Naive thymus-derived CD4-positive, alpha-beta T cell (primary cell): ENCODE results near the gene DZIP1L. TPM values are rescaled to one million over a fixed set of nuclear protein-coding genes. Genes with fewer than 3 reads are reported as not detected.

Experiments used
- ATAC-seq: fragments of 150-1000 bp; cut with Tn5 transposase; 2 replicates; pipeline ENCODE4 v1.10.0; 2021; ENCODE audit warnings: mild to moderate bottlenecking, moderate library complexity
- CTCF ChIA-PET: fragments of 350-600 bp; sonication (Branson Sonifier 250); formaldehyde crosslinking; loops from one replicate; lab custom pipeline; 2021; ENCODE audit warnings: antibody characterized with exemption; lab: Charles Lee
- POLR2A ChIA-PET: fragments of 350-600 bp; sonication (Branson Sonifier 250); formaldehyde crosslinking; loops from one replicate; lab custom pipeline; 2021; ENCODE audit warnings: antibody characterized with exemption, inconsistent platforms; lab: Charles Lee
- DNase-seq, 9 donors: peaks; one replicate each; pipeline versions ENCODE4 v3.0.0 to v3.0.0-alpha.2; 2020 to 2022; ENCODE audit warnings: mixed read lengths in 1 of 9
- H3K27ac ChIP-seq: one replicate; pipeline ENCODE4 v1.7.0; 2013; ENCODE audit warnings: mild to moderate bottlenecking, low read depth, low read length, moderate library complexity
- H3K27me3 ChIP-seq, 2 donors: one replicate each; pipeline ENCODE4 v1.7.0; 2013; ENCODE audit warnings: low read length in 2 of 2, mild to moderate bottlenecking in 2 of 2, moderate library complexity in 2 of 2; ENCODE audit not compliant: control insufficient read depth in 2 of 2, insufficient read depth in 2 of 2
- H3K36me3 ChIP-seq, 3 experiments: 1 replicate in 2 of 3; 2 replicates in 1 of 3; pipeline ENCODE4 v1.7.0; 2013; ENCODE audit warnings: low read length in 3 of 3, mild to moderate bottlenecking in 3 of 3, moderate library complexity in 1 of 3; ENCODE audit not compliant: insufficient read depth in 3 of 3, control insufficient read depth in 2 of 3
- H3K4me1 ChIP-seq, 2 donors: one replicate each; pipeline ENCODE4 v1.7.0; 2013; ENCODE audit warnings: low read length in 2 of 2, mild to moderate bottlenecking in 2 of 2, moderate library complexity in 1 of 2; ENCODE audit not compliant: control insufficient read depth in 2 of 2, insufficient read depth in 2 of 2
- H3K4me3 ChIP-seq: 2 replicates; pipeline ENCODE4 v1.7.0; 2013; ENCODE audit warnings: mild to moderate bottlenecking, low read length
- H3K9me3 ChIP-seq, 3 experiments: 1 replicate in 2 of 3; 2 replicates in 1 of 3; pipeline ENCODE4 v1.7.0; 2013; ENCODE audit warnings: low read length in 3 of 3; ENCODE audit not compliant: control insufficient read depth in 2 of 3
- H3K27ac Mint-ChIP-seq, 9 donors: one replicate each; pipeline ENCODE4 v1.8.0; 2020 to 2022; ENCODE audit warnings: mixed read lengths in 9 of 9, mild to moderate bottlenecking in 8 of 9, moderate library complexity in 5 of 9, inconsistent platforms in 2 of 9
- H3K27me3 Mint-ChIP-seq, 5 donors: one replicate each; pipeline ENCODE4 v1.8.0; 2021 to 2022; ENCODE audit warnings: mixed read lengths in 5 of 5, mild to moderate bottlenecking in 1 of 5
- H3K36me3 Mint-ChIP-seq, 5 donors: one replicate each; pipeline ENCODE4 v1.8.0; 2020 to 2022; ENCODE audit warnings: mixed read lengths in 5 of 5, mild to moderate bottlenecking in 3 of 5, inconsistent platforms in 1 of 5
- H3K4me1 Mint-ChIP-seq, 7 donors: one replicate each; pipeline ENCODE4 v1.8.0; 2020 to 2022; ENCODE audit warnings: mixed read lengths in 7 of 7, mild to moderate bottlenecking in 3 of 7, inconsistent platforms in 1 of 7
- H3K4me3 Mint-ChIP-seq, 10 donors: one replicate each; pipeline ENCODE4 v1.8.0; 2020 to 2022; ENCODE audit warnings: mild to moderate bottlenecking in 10 of 10, mixed read lengths in 10 of 10, moderate library complexity in 6 of 10, inconsistent platforms in 2 of 10
- H3K9me3 Mint-ChIP-seq, 11 donors: one replicate each; pipeline ENCODE4 v1.8.0; 2020 to 2022; ENCODE audit warnings: mixed read lengths in 11 of 11, mild to moderate bottlenecking in 4 of 11, inconsistent platforms in 1 of 11, moderate library complexity in 1 of 11
- intact Hi-C, 2 donors: fragments of 100-400 bp; cut with micrococcal nuclease; formaldehyde crosslinking; loops; one replicate each; pipeline ENCODE4 v1.15.1; 2023
- polyA plus RNA-seq, 2 donors: library from polyadenylated mRNA; unstranded; fragments of 300-500 nt; fragmentation: Illumina TruSeq; gene quantifications; one replicate each; pipeline ENCODE4 v1.2.3, GENCODE V29; 2021
- total RNA-seq, 6 experiments: library from RNA in 5 of 6; stranded (reverse) in 5 of 6; gene quantifications; 1 replicate in 5 of 6; 2 replicates in 1 of 6; pipeline ENCODE4 v1.2.3 and lab custom pipeline; 2021 to 2026

Gene DZIP1L
- total and polyA plus RNA-seq, 7 experiments from 2014 or later: 0.15 TPM; not detected in 6

DNA sequence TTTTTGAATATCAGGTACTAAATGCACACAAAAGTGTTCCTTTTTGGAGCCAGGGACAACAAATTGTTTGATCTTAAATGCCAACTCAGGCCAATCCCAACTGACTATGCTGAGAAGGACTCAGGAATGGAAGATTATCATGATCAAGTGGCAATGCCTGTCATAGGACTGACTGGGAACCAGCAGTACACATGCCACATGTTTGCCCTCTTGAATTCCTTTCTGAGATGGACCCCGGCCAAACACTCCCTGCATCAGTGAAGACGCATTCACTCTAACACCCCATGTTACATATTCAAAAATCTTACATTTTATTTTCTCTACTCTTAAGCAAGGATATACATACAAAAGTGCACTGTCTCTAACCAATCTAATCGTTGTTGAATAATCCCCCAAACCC lies 69.3 kb downstream of the DZIP1L start:
- no peak overlapping the region for H3K4me3 ChIP-seq
- Mint-ChIP-seq H3K4me3 (no peak overlapping the region), H3K9me3 (peaks cover 0 to 3% (median 0%) of the 10 kb centered on the region in 11 donors), H3K27ac (no peak overlapping the region), H3K4me1 (no peaks in the 10 kb centered on the region), H3K27me3 (peaks cover 12 to 49% (median 19%) of the 10 kb centered on the region in 5 donors), H3K36me3 (no peaks in the 10 kb centered on the region)
- ChIA-PET CTCF (no interaction called here), POLR2A (no interaction called here)
- H3K27ac ChIP-seq: no peak overlapping the region
- no peaks in the 10 kb centered on the region for H3K9me3 ChIP-seq
- ATAC-seq: no peak
- no peak for DNase-seq
- H3K36me3 ChIP-seq: no peaks in the 10 kb centered on the region
- intact Hi-C loops: no loop called here
- H3K27me3 ChIP-seq: no peaks in the 10 kb centered on the region
- no peaks in the 10 kb centered on the region for H3K4me1 ChIP-seq

DNA sequence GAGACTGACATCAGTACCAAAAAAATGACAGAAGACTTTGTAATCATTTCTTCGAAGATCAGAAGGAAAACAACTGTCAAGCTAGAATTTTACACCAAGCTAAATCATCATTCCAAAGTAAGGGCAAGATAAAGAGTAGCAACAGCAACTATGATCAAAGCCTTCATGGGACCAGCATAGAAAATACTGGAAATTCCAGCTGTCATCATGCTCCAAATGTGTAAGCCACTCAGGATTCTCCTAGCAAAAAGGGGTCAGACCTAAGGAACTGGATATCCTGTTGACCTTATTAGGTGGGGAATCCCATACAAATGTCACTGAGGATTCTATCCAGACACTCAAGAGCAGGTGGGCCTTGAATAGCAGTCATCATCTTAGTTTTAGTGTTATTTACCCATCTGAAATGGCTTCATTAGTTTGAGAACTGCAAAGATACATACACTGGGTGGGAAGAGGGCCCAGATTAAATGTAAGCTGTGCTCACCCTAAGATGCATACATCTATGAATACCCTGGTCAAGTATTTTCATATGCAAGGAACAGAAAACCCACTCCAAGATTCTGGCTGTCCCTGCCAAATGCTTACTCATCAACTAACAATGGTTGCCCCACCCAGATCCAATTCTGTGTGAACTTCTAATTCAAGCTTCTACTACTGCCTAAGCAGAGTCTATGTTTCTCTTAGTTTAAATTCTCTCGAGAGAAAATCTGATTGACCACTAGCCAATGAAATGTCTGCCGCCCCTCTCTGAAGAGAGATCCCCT lies 72.0 kb downstream of the DZIP1L start:
- no peaks in the 10 kb centered on the region for H3K27me3 ChIP-seq
- intact Hi-C loops: no loop called here
- Mint-ChIP-seq H3K4me3 (no peak overlapping the region), H3K36me3 (no peaks in the 10 kb centered on the region), H3K27me3 (peaks cover 10 to 62% (median 21%) of the 10 kb centered on the region in 5 donors), H3K27ac (no peak overlapping the region), H3K4me1 (no peaks in the 10 kb centered on the region), H3K9me3 (peaks cover 0 to 3% (median 0%) of the 10 kb centered on the region in 11 donors)
- POLR2A ChIA-PET: no interaction called here
- DNase-seq (no peak), ATAC-seq (no peak)
- no peaks in the 10 kb centered on the region for H3K36me3 ChIP-seq
- no peak overlapping the region for H3K4me3 ChIP-seq
- CTCF ChIA-PET: interaction anchor here (1.0 kb wide), 1 partner anchor 11 kb away, joined by 3 read pairs; no protein-coding TSS in a partner anchor
- H3K9me3 ChIP-seq: no peaks in the 10 kb centered on the region
- H3K4me1 ChIP-seq: no peaks in the 10 kb centered on the region
- no peak overlapping the region for H3K27ac ChIP-seq

DNA sequence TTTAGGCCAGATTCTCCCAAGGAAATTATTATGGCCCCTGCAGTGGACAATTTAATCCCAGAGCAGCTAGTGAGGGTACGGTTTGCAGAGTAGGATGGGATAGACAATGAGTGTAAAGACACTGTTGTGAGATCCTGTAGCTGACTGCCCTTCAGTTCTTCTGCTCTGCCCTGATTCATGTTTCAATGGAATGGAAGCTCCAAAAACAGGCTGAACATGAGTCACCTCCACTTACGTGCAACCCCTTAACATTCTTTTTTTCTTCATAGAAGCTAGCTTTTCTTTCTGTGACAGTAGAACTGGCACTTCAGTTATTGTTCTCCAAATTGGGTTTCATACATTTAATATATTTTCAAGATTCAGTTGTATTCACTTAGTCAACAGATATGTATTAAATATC lies 73.4 kb downstream of the DZIP1L start:
- Histone ChIP-seq H3K4me3 (no peak overlapping the region), H3K36me3 (no peaks in the 10 kb centered on the region), H3K4me1 (no peaks in the 10 kb centered on the region), H3K27me3 (no peaks in the 10 kb centered on the region), H3K27ac (no peak overlapping the region), H3K9me3 (no peaks in the 10 kb centered on the region)
- Mint-ChIP-seq H3K9me3 (peaks cover 0 to 3% (median 0%) of the 10 kb centered on the region in 11 donors), H3K27me3 (peaks cover 15 to 55% (median 25%) of the 10 kb centered on the region in 5 donors), H3K4me3 (no peak overlapping the region), H3K36me3 (no peaks in the 10 kb centered on the region), H3K27ac (no peak overlapping the region), H3K4me1 (no peaks in the 10 kb centered on the region)
- intact Hi-C loops: no loop called here
- no peak for DNase-seq
- no peak for ATAC-seq
- ChIA-PET CTCF (no interaction called here), POLR2A (no interaction called here)

DNA sequence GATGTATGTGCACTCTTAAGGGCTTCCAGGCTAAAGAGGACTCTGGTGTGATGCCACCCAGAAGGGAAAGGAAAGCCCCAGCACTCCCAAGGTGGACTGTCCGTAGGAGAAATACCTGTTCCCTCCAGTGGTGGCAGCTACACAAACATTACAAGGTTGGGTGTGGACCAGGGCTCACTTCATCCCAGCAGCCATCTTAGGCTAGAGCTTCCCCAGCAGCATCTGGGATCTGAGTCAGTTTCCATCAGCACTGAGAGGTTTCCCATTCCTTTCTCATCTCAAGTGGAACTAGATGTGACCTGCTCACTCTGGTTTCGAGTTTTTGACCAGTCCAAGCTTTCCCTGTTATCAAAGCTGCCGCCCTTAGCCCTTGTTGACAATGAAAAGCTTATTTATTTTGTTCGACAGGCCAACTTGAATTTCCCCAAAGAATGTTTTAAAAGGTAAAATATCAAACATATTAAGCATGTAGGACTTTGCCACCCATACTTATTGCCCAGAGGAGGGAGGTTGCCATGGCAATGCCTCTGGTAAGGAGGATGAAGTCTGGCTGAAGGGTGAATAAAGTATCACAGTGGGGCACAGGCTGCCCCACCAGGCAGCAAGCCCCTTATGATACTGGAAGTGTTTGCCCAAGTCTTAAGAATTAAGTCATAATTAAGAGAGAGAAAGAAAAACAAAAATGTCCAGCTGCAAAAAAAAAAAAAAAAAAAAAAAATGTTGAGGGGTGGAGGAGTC lies 76.5 kb downstream of the DZIP1L start:
- ATAC-seq (no peak), DNase-seq (no peak)
- ChIA-PET POLR2A (no interaction called here), CTCF (no interaction called here)
- H3K27me3 Mint-ChIP-seq: peaks cover 14 to 41% (median 32%) of the 10 kb centered on the region in 5 donors
- H3K9me3 Mint-ChIP-seq: peaks cover 0 to 2% (median 0%) of the 10 kb centered on the region in 11 donors
- no peaks in the 10 kb centered on the region for H3K4me1 Mint-ChIP-seq
- no peak overlapping the region for H3K27ac Mint-ChIP-seq
- no peak overlapping the region for H3K4me3 Mint-ChIP-seq
- peaks cover 0 to 4% of the 10 kb centered on the region in 2 donors for H3K27me3 ChIP-seq
- H3K9me3 ChIP-seq: no peaks in the 10 kb centered on the region
- no peak overlapping the region for H3K27ac ChIP-seq
- intact Hi-C loops: no loop called here
- H3K36me3 ChIP-seq: no peaks in the 10 kb centered on the region
- no peaks in the 10 kb centered on the region for H3K36me3 Mint-ChIP-seq
- H3K4me1 ChIP-seq: no peaks in the 10 kb centered on the region
- no peak overlapping the region for H3K4me3 ChIP-seq

GRCh38 chr3:138036572-138036971 lies 78.8 kb downstream of the DZIP1L start:
- Mint-ChIP-seq H3K4me1 (no peaks in the 10 kb centered on the region), H3K4me3 (no peak overlapping the region), H3K27ac (no peak overlapping the region), H3K36me3 (no peaks in the 10 kb centered on the region), H3K27me3 (peaks cover 16 to 41% (median 30%) of the 10 kb centered on the region in 5 donors), H3K9me3 (no peaks in the 10 kb centered on the region)
- Histone ChIP-seq H3K9me3 (no peaks in the 10 kb centered on the region), H3K27me3 (peaks cover 0 to 4% of the 10 kb centered on the region in 2 donors), H3K4me1 (no peaks in the 10 kb centered on the region), H3K27ac (no peak overlapping the region), H3K4me3 (no peak overlapping the region), H3K36me3 (no peaks in the 10 kb centered on the region)
- DNase-seq (no peak), ATAC-seq (no peak)
- CTCF ChIA-PET: no interaction called here
- POLR2A ChIA-PET: no interaction called here
- intact Hi-C loops: no loop called here

GRCh38 chr3:138034918-138035317 lies 80.5 kb downstream of the DZIP1L start:
- Mint-ChIP-seq H3K9me3 (peaks cover 0 to under 1% (median 0%) of the 10 kb centered on the region in 11 donors), H3K36me3 (no peaks in the 10 kb centered on the region), H3K27me3 (peaks cover 13 to 29% (median 22%) of the 10 kb centered on the region in 5 donors), H3K4me3 (no peak overlapping the region), H3K27ac (no peak overlapping the region), H3K4me1 (peaks cover 0 to 1% (median 0%) of the 10 kb centered on the region in 7 donors)
- DNase-seq: no peak
- Histone ChIP-seq H3K36me3 (no peaks in the 10 kb centered on the region), H3K27me3 (peaks cover 0 to 4% of the 10 kb centered on the region in 2 donors), H3K9me3 (no peaks in the 10 kb centered on the region), H3K4me1 (no peaks in the 10 kb centered on the region), H3K27ac (no peak overlapping the region), H3K4me3 (no peak overlapping the region)
- ATAC-seq: no peak
- intact Hi-C loops: no loop called here
- ChIA-PET CTCF (no interaction called here), POLR2A (no interaction called here)
